A673 (cell line): Measurements from ENCODE around the gene ACKR1.

Experiments used
- EZH2 ChIP-seq: fragments of 200-600 bp; sonication (generic); IDR thresholded peaks from 2 replicates; pipeline ENCODE4 v1.6.1; 2017; ENCODE audit warnings: borderline replicate concordance, low read depth, mild to moderate bottlenecking, mixed read lengths, antibody characterized with exemption, low read length; ENCODE audit not compliant: poor library complexity, severe bottlenecking
- TF ChIP-seq, protein P1 (sequence below): fragments of 300-800, 200-600 bp; sonication (generic); conservative IDR thresholded peaks from 2 replicates; pipeline ENCODE4 v1.5.1; 2017; ENCODE audit warnings: low read depth, mild to moderate bottlenecking, antibody characterized with exemption, low read length, moderate library complexity, mixed read lengths

DNA sequence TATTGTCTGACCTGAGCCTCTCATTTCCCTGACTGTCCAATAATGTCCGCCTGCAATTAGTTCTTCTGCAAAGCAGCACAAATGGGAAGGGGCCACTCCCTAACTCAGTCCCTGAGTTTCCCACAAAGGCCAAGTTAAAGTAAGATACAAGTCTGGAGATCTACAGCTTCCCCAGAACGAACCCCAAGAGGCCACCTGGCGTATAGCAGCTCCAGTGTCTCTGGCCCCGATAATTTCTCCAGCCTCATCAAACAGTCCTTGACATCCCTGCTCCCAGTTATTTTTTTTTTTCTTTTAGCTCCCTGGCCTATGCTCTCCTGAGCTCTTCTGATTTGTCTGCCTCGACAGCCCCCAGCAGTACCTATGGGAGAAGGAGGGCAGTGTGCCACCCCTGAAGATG lies 8.1 kb upstream of the ACKR1 start:
- TF ChIP-seq, protein P1, sequence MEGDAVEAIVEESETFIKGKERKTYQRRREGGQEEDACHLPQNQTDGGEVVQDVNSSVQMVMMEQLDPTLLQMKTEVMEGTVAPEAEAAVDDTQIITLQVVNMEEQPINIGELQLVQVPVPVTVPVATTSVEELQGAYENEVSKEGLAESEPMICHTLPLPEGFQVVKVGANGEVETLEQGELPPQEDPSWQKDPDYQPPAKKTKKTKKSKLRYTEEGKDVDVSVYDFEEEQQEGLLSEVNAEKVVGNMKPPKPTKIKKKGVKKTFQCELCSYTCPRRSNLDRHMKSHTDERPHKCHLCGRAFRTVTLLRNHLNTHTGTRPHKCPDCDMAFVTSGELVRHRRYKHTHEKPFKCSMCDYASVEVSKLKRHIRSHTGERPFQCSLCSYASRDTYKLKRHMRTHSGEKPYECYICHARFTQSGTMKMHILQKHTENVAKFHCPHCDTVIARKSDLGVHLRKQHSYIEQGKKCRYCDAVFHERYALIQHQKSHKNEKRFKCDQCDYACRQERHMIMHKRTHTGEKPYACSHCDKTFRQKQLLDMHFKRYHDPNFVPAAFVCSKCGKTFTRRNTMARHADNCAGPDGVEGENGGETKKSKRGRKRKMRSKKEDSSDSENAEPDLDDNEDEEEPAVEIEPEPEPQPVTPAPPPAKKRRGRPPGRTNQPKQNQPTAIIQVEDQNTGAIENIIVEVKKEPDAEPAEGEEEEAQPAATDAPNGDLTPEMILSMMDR: peak; percentile 34
- TF ChIP-seq EZH2: no peak
